ENCODE results near the gene ANO2. TPM values are rescaled to one million over a fixed set of nuclear protein-coding genes. Genes with fewer than 3 reads are reported as not detected.

Gene ANO2
- polyA plus RNA-seq, 1 donor from 2014 or later: 1.8 TPM

GRCh38 chr12:5585178-5585577 lies 359.9 kb downstream of the ANO2 start:
- H3K27me3 ChIP-seq (ENCODE audit: insufficient read depth, low read depth, low read length): no peaks in the 10 kb centered on the region
- H3K27ac ChIP-seq (ENCODE audit: low read length): no peak overlapping the region
- H3K4me2 ChIP-seq (ENCODE audit: low read length): no peak overlapping the region
- H4K20me1 ChIP-seq (ENCODE audit: insufficient read depth): no peaks in the 10 kb centered on the region
- no peak overlapping the region for H3K9ac ChIP-seq (ENCODE audit: low read length)
- no peaks in the 10 kb centered on the region for H3K36me3 ChIP-seq (ENCODE audit: insufficient read depth, low read length)
- no peaks in the 10 kb centered on the region for H3K9me2 ChIP-seq (ENCODE audit: insufficient read depth, low read length)
- H3F3A ChIP-seq (ENCODE audit: insufficient read depth, low read length, poor library complexity, severe bottlenecking): no peaks in the 10 kb centered on the region
- H3K79me2 ChIP-seq (replicated peaks; ENCODE audit: insufficient read depth, low read length): no peaks in the 10 kb centered on the region
- H2AFZ ChIP-seq (ENCODE audit: low read depth, low read length): no peak overlapping the region
- TF ChIP-seq SMC3 (conservative IDR thresholded peaks at IDR 0.05; ENCODE audit: poor library complexity) (no peak), EP300 (conservative IDR thresholded peaks at IDR 0.05; ENCODE audit: poor library complexity, severe bottlenecking) (no peak), EZH2 (IDR thresholded peaks at IDR 0.05; ENCODE audit: borderline replicate concordance, insufficient read depth, low read length, poor library complexity, severe bottlenecking) (no peak), CTCF (IDR thresholded peaks at IDR 0.05; ENCODE audit: poor library complexity, severe bottlenecking) (no peak), REST (IDR thresholded peaks at IDR 0.05; ENCODE audit: borderline replicate concordance) (no peak), POLR2AphosphoS5 (IDR thresholded peaks at IDR 0.05) (no peak), RAD21 (conservative IDR thresholded peaks at IDR 0.05) (no peak), MXI1 (conservative IDR thresholded peaks at IDR 0.05; ENCODE audit: poor library complexity, severe bottlenecking) (no peak), TAF1 (IDR thresholded peaks at IDR 0.05; ENCODE audit: low read depth) (no peak)
- no peaks in the 10 kb centered on the region for H3K9me3 ChIP-seq (ENCODE audit: low read length)
- H3K4me3 ChIP-seq (ENCODE audit: low read length): no peak overlapping the region

- Histone ChIP-seq H3K79me2 (replicated peaks; ENCODE audit: insufficient read depth, low read length) (no peaks in the 10 kb centered on the region), H3K27ac (ENCODE audit: low read length) (no peak overlapping the region), H3K4me3 (ENCODE audit: low read length) (no peak overlapping the region), H3K9me3 (ENCODE audit: low read length) (no peaks in the 10 kb centered on the region), H3K36me3 (ENCODE audit: insufficient read depth, low read length) (no peaks in the 10 kb centered on the region), H3K27me3 (ENCODE audit: insufficient read depth, low read depth, low read length) (no peaks in the 10 kb centered on the region), H4K20me1 (ENCODE audit: insufficient read depth) (no peaks in the 10 kb centered on the region), H3F3A (ENCODE audit: insufficient read depth, low read length, poor library complexity, severe bottlenecking) (no peaks in the 10 kb centered on the region), H3K9ac (ENCODE audit: low read length) (no peak overlapping the region), H3K9me2 (ENCODE audit: insufficient read depth, low read length) (no peaks in the 10 kb centered on the region), H3K4me2 (ENCODE audit: low read length) (no peak overlapping the region), H2AFZ (ENCODE audit: low read depth, low read length) (no peak overlapping the region)
- no peak for TF ChIP-seq EP300 (conservative IDR thresholded peaks at IDR 0.05; ENCODE audit: poor library complexity, severe bottlenecking)
- no peak for TF ChIP-seq EZH2 (IDR thresholded peaks at IDR 0.05; ENCODE audit: borderline replicate concordance, insufficient read depth, low read length, poor library complexity, severe bottlenecking)
- TF ChIP-seq POLR2AphosphoS5 (IDR thresholded peaks at IDR 0.05): no peak
- no peak for TF ChIP-seq SMC3 (conservative IDR thresholded peaks at IDR 0.05; ENCODE audit: poor library complexity)
- no peak for TF ChIP-seq MXI1 (conservative IDR thresholded peaks at IDR 0.05; ENCODE audit: poor library complexity, severe bottlenecking)
- no peak for TF ChIP-seq REST (IDR thresholded peaks at IDR 0.05; ENCODE audit: borderline replicate concordance)
- TF ChIP-seq TAF1 (IDR thresholded peaks at IDR 0.05; ENCODE audit: low read depth): no peak
- TF ChIP-seq CTCF (IDR thresholded peaks at IDR 0.05; ENCODE audit: poor library complexity, severe bottlenecking): no peak
- TF ChIP-seq RAD21 (conservative IDR thresholded peaks at IDR 0.05): no peak
Observed at GRCh38 chr12:5584412-5585175, 360.5 kb downstream of the ANO2 start.

Measured in neural cell (in vitro differentiated cells).